Gastroesophageal sphincter (tissue), 4 donors: ENCODE measurements around the gene RPS24. TPM values are rescaled to one million over a fixed set of nuclear protein-coding genes. Genes with fewer than 3 reads are reported as not detected.
"Not testable (repeated sequence)": the region's sequence is repeated elsewhere in the genome, so short reads cannot be mapped to it uniquely, and the experiment has no call there.

Experiments used
- ATAC-seq: fragments of 150-250 bp; one replicate; pipeline ENCODE4 v1.9.1; 2016; ENCODE audit warnings: mild to moderate bottlenecking, moderate library complexity
- H3K27ac ChIP-seq, 4 donors: fragments of 200-600 bp; sonication (generic) in 3 of 4; 1 replicate in 3 of 4; 2 replicates in 1 of 4; pipeline ENCODE4 v1.5.1; 2016 to 2019
- H3K27me3 ChIP-seq: fragments of 200-600 bp; sonication (generic); one replicate; pipeline ENCODE4 v1.5.1; 2019
- H3K36me3 ChIP-seq, 2 donors: fragments of 200-600 bp; sonication (generic); one replicate each; pipeline ENCODE4 v1.5.1; 2019; ENCODE audit warnings: control low read depth in 1 of 2
- H3K4me1 ChIP-seq, 3 donors: fragments of 200-600 bp; sonication (generic); 1 replicate in 2 of 3; 2 replicates in 1 of 3; pipeline ENCODE4 v1.5.1; 2016 to 2019; ENCODE audit warnings: control low read depth in 2 of 3
- H3K4me3 ChIP-seq, 2 donors: fragments of 200-600 bp; sonication (generic); one replicate each; pipeline ENCODE4 v1.5.1; 2019; ENCODE audit warnings: mild to moderate bottlenecking in 1 of 2, moderate library complexity in 1 of 2
- H3K9me3 ChIP-seq, 3 donors: fragments of 200-600 bp; sonication (generic); one replicate each; pipeline ENCODE4 v1.5.1; 2017 to 2019; ENCODE audit warnings: control low read depth in 2 of 3
- CTCF ChIP-seq, 4 experiments: fragments of 200-600 bp in 2 of 4; fragments of 450-650 bp in 2 of 4; sonication (generic) in 1 of 4; IDR thresholded peaks; one replicate each; pipeline ENCODE4 v1.5.1; 2017 to 2019; ENCODE audit warnings: antibody characterized with exemption in 4 of 4, mild to moderate bottlenecking in 2 of 4, moderate library complexity in 2 of 4
- EP300 ChIP-seq: sonication (generic); formaldehyde crosslinking; IDR thresholded peaks from one replicate; pipeline ENCODE4 v1.6.1; 2017; ENCODE audit warnings: antibody characterized with exemption, mild to moderate bottlenecking
- POLR2A ChIP-seq, 2 donors: fragments of 450-650 bp; IDR thresholded peaks; one replicate each; pipeline ENCODE4 v1.6.1; 2017; ENCODE audit warnings: antibody characterized with exemption in 2 of 2, mild to moderate bottlenecking in 2 of 2, moderate library complexity in 1 of 2
- POLR2AphosphoS5 ChIP-seq: sonication (generic); formaldehyde crosslinking; IDR thresholded peaks from one replicate; pipeline ENCODE4 v1.6.1; 2017; ENCODE audit warnings: antibody characterized with exemption
- WGBS, 2 donors: methylation state at CpG; one replicate each; pipeline ENCODE4 v1.1.5; 2018; ENCODE audit warnings: low coverage in 1 of 2; 5-methylcytosine and 5-hydroxymethylcytosine counted together
- total RNA-seq, 4 donors: library from RNA; depleted of rRNA; stranded (reverse); fragments of >200 nt; gene quantifications; one replicate each; pipeline ENCODE4 v1.1.0, GENCODE V29; 2016

RPS24 gene
- total RNA-seq, 4 donors from 2014 or later, result 1,244 to 3,223 (median 2,309) TPM

DNA sequence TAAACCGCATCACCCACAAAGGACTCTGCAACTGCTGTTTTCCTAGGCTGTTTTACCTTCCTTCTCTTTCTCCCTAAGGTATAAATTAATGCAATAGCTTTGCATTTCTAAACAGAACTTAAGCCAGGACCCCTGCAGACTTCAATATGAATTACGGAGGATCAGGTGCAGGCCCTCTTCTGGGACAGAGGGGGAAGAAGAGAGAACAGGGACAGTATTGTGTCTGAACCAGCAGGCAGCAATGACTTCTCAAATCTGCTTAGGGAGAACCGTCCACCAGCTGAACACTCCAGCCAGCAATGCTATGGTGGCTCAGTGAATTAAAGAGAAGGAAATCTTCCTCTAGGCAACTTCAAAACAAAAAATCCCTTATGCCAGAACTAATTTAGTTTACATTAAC lies 40.0 kb upstream of the RPS24 start:
- Histone ChIP-seq H3K27me3 (no peaks in the 10 kb centered on the region), H3K36me3 (peaks cover 7 to 75% of the 10 kb centered on the region in 2 donors), H3K4me1 (no peaks in the 10 kb centered on the region), H3K9me3 (no peaks in the 10 kb centered on the region), H3K27ac (no peak overlapping the region), H3K4me3 (no peak overlapping the region)
- no peak for TF ChIP-seq POLR2AphosphoS5
- TF ChIP-seq EP300, result no peak
- TF ChIP-seq POLR2A (IDR thresholded peaks at IDR 0.05), result no peak
- no peak for ATAC-seq
- 84 to 100% methylated on average over 1 to 3 of the region's 3 CpGs for WGBS, 2 donors

- not testable (repeated sequence) for ATAC-seq, H3K9me3 ChIP-seq, H3K27me3 ChIP-seq, H3K4me3 ChIP-seq, H3K4me1 ChIP-seq, H3K27ac ChIP-seq
- WGBS, 2 donors, result 96 to 100% methylated on average over 1 to 3 of the region's 5 CpGs
- H3K36me3 ChIP-seq, result peaks cover 7 to 75% of the 10 kb centered on the region in 2 donors
Observed at GRCh38 chr10:77998780-77999179, 34.9 kb upstream of the RPS24 start.

GRCh38 chr10:78000206-78000605 lies 33.5 kb upstream of the RPS24 start:
- Histone ChIP-seq H3K9me3 (no peaks in the 10 kb centered on the region), H3K27ac (no peak overlapping the region), H3K27me3 (no peaks in the 10 kb centered on the region), H3K4me1 (no peaks in the 10 kb centered on the region), H3K4me3 (no peak overlapping the region), H3K36me3 (peaks cover 6 to 82% of the 10 kb centered on the region in 2 donors)
- TF ChIP-seq CTCF (IDR thresholded peaks at IDR 0.05) (no peak), POLR2AphosphoS5 (no peak), POLR2A (IDR thresholded peaks at IDR 0.05) (no peak), EP300 (no peak)
- ATAC-seq, result no peak

DNA sequence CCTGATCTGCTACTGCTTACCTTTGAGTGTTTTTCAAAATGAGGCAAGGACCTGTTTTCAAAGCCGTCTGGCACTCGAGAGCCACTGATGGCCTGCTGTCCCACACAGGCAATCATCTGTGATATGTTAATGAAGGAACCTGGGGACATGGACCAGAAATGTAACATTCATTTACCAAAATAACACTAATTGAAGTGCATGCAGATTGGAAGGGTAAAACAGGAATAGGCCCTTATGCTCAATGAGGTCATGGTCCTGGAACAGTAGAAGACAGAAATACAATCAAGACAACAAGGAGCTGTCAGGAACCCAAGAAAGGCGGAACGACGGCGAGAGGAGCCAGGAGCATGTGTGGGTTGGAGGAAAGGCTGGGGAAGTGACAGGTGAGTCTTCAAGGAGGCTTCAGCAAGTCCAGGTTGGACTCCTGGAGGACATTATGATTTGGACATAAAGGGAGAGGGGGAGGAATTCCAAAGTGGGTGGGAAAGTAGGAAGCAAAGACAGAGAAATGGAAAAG lies 32.6 kb upstream of the RPS24 start:
- TF ChIP-seq POLR2AphosphoS5, result no peak
- TF ChIP-seq EP300, result no peak
- no peak for TF ChIP-seq CTCF (IDR thresholded peaks at IDR 0.05)
- no peak for TF ChIP-seq POLR2A (IDR thresholded peaks at IDR 0.05)
- 76 to 80% methylated on average over 5 to 6 of the region's 6 CpGs for WGBS, 2 donors
- H3K27ac ChIP-seq, result no peak overlapping the region
- H3K27me3 ChIP-seq, result no peaks in the 10 kb centered on the region
- no peak for ATAC-seq
- no peak overlapping the region for H3K4me3 ChIP-seq
- no peaks in the 10 kb centered on the region for H3K4me1 ChIP-seq
- H3K9me3 ChIP-seq, result no peaks in the 10 kb centered on the region
- H3K36me3 ChIP-seq, result peaks cover 7 to 90% of the 10 kb centered on the region in 2 donors

DNA sequence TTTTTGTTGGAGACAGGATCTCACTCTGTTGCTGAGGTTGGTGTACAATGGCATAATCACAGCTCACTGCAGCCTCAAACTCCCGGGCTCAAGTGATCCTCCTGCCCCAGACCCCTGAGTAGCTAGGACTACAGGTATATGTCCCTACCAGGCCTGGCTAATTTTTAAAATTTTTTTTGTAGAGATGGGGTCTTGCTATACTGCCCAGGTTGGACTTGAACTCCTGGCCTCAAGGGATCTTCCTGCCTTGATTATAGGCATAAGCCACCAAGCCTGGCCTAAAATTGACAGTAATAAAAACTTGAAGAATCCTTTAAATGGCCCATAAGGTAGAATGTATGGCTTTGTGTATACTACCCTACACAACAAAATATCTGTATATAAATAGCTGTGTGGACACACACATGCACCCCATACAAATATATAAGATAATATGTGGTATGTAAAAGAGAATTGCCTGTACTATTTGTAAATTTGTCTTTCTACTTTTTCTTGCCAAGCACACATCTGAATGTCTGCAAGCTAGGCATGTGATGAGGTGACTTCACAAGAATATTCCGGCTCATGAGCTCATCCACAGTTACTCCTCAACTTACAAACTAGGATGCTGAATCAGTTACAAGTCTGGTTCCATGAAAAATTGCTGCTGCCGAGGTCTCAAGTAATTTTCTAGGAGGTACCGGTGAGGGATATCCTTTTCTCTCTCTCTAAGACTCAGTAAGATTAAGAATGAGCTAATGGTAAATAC lies 30.9 kb upstream of the RPS24 start:
- TF ChIP-seq EP300 (no peak), POLR2AphosphoS5 (no peak), CTCF (IDR thresholded peaks at IDR 0.05) (no peak), POLR2A (IDR thresholded peaks at IDR 0.05) (no peak)
- H3K27me3 ChIP-seq, result no peaks in the 10 kb centered on the region
- no peaks in the 10 kb centered on the region for H3K9me3 ChIP-seq
- no peak overlapping the region for H3K27ac ChIP-seq
- no peak overlapping the region for H3K4me3 ChIP-seq
- H3K4me1 ChIP-seq, result no peaks in the 10 kb centered on the region
- WGBS, 2 donors, result 75 to 76% methylated on average over 2 to 4 of the region's 4 CpGs
- H3K36me3 ChIP-seq, result peaks cover 7 to 96% of the 10 kb centered on the region in 2 donors
- no peak for ATAC-seq
